SU-DHL-6 (cell line): ENCODE data around the gene ADCY2.

Experiments
- H2AFZ ChIP-seq: fragments of 200-600 bp; sonication (generic); 2 replicates; pipeline ENCODE4 v1.6.1; 2014; ENCODE audit warnings: low read depth, mild to moderate bottlenecking, moderate library complexity, mixed read lengths, antibody characterized with exemption, low read length; ENCODE audit not compliant: severe bottlenecking
- H3F3A ChIP-seq: fragments of 200-600 bp; shearing (Covaris generic); 2 replicates; pipeline ENCODE4 v1.6.0; 2016; ENCODE audit warnings: antibody characterized with exemption, mild to moderate bottlenecking; ENCODE audit not compliant: insufficient read depth
- H3K27ac ChIP-seq: fragments of 200-600 bp; sonication (generic); 2 replicates; pipeline ENCODE4 v1.5.1; 2016; ENCODE audit warnings: low read depth, mild to moderate bottlenecking, low read length, moderate library complexity, mixed read lengths
- H3K27me3 ChIP-seq: fragments of 200-600 bp; sonication (generic), shearing (Covaris generic); 2 replicates; pipeline ENCODE4 v1.6.0; 2014; ENCODE audit warnings: mild to moderate bottlenecking, low read length
- H3K36me3 ChIP-seq: fragments of 200-600 bp; sonication (generic); 2 replicates; pipeline ENCODE4 v1.6.1; 2014; ENCODE audit warnings: mild to moderate bottlenecking, low read length, mixed read lengths
- H3K4me2 ChIP-seq: fragments of 300-600, 200-600 bp; shearing (Covaris generic), sonication (generic); 2 replicates; pipeline ENCODE4 v1.6.0; 2014; ENCODE audit warnings: low read length, low read depth, mild to moderate bottlenecking; ENCODE audit not compliant: poor library complexity, severe bottlenecking
- H3K4me3 ChIP-seq: fragments of 200-600 bp; sonication (generic); 2 replicates; pipeline ENCODE4 v1.5.1; 2014; ENCODE audit warnings: antibody characterized with exemption, low read length, mild to moderate bottlenecking, mixed read lengths; ENCODE audit not compliant: insufficient read depth, poor library complexity, severe bottlenecking
- H3K79me2 ChIP-seq: fragments of 200-600 bp; sonication (generic); 2 replicates; pipeline ENCODE4 v1.6.1; 2014; ENCODE audit warnings: mild to moderate bottlenecking, low read length, moderate library complexity; ENCODE audit not compliant: insufficient read depth
- H3K9ac ChIP-seq: fragments of 200-600 bp; sonication (generic); 2 replicates; pipeline ENCODE4 v1.7.0; 2014; ENCODE audit warnings: mild to moderate bottlenecking, low read length
- H3K9me2 ChIP-seq: fragments of 200-600 bp; sonication (generic); replicated peaks from 2 replicates; pipeline ENCODE4 v1.6.1; 2014; ENCODE audit warnings: low read length; ENCODE audit not compliant: insufficient read depth
- H3K9me3 ChIP-seq: fragments of 200-600 bp; sonication (generic); 2 replicates; pipeline ENCODE4 v1.6.1; 2014; ENCODE audit warnings: low read length, mixed read lengths; ENCODE audit not compliant: insufficient read depth
- H4K20me1 ChIP-seq: fragments of 200-600 bp; sonication (generic); 2 replicates; pipeline ENCODE4 v1.6.1; 2014; ENCODE audit warnings: low read depth, mild to moderate bottlenecking, antibody characterized with exemption, low read length, moderate library complexity, mixed read lengths
- CTCF ChIP-seq: fragments of 200-600 bp; sonication (generic); IDR thresholded peaks from one replicate; pipeline ENCODE4 v1.5.1; 2017; ENCODE audit warnings: antibody characterized with exemption, mild to moderate bottlenecking, low read length, moderate library complexity; ENCODE audit not compliant: insufficient read depth, poor library complexity, severe bottlenecking
- EZH2phosphoT487 ChIP-seq: fragments of 200-600 bp; sonication (generic), shearing (Covaris generic); conservative IDR thresholded peaks from 2 replicates; pipeline ENCODE4 v1.6.1; 2018; ENCODE audit warnings: mild to moderate bottlenecking, antibody characterized with exemption, low read length, moderate library complexity, mixed read lengths

The ADCY2 gene

GRCh38 chr5:7367780-7368179 lies 28.2 kb upstream of the ADCY2 start:
- Histone ChIP-seq H3K9ac (no peak overlapping the region), H3K79me2 (no peaks in the 10 kb centered on the region), H3K36me3 (no peaks in the 10 kb centered on the region), H3K27ac (no peak overlapping the region), H4K20me1 (no peaks in the 10 kb centered on the region), H3K9me2 (no peaks in the 10 kb centered on the region), H3K4me2 (no peak overlapping the region), H3K9me3 (no peaks in the 10 kb centered on the region), H3K4me3 (no peak overlapping the region), H3F3A (no peaks in the 10 kb centered on the region), H2AFZ (no peak overlapping the region), H3K27me3 (no peaks in the 10 kb centered on the region)
- TF ChIP-seq EZH2phosphoT487, result no peak
- TF ChIP-seq CTCF, result no peak

GRCh38 chr5:7372399-7372798 lies 23.5 kb upstream of the ADCY2 start:
- Histone ChIP-seq H3K9ac (no peak overlapping the region), H3K9me3 (no peaks in the 10 kb centered on the region), H3K27me3 (no peaks in the 10 kb centered on the region), H3F3A (no peaks in the 10 kb centered on the region), H3K79me2 (no peaks in the 10 kb centered on the region), H3K27ac (no peak overlapping the region), H2AFZ (no peak overlapping the region), H3K9me2 (no peaks in the 10 kb centered on the region), H4K20me1 (no peaks in the 10 kb centered on the region), H3K4me3 (no peak overlapping the region), H3K4me2 (no peak overlapping the region), H3K36me3 (no peaks in the 10 kb centered on the region)
- TF ChIP-seq EZH2phosphoT487 (no peak), CTCF (no peak)

- no peaks in the 10 kb centered on the region for H3K9me3 ChIP-seq
- H3K9me2 ChIP-seq, result no peaks in the 10 kb centered on the region
- no peak overlapping the region for H2AFZ ChIP-seq
- no peak overlapping the region for H3K9ac ChIP-seq
- H3K79me2 ChIP-seq, result no peaks in the 10 kb centered on the region
- no peak overlapping the region for H3K4me2 ChIP-seq
- no peak overlapping the region for H3K4me3 ChIP-seq
- H3K36me3 ChIP-seq, result no peaks in the 10 kb centered on the region
- no peaks in the 10 kb centered on the region for H4K20me1 ChIP-seq
- no peaks in the 10 kb centered on the region for H3K27me3 ChIP-seq
- H3K27ac ChIP-seq, result no peak overlapping the region
- TF ChIP-seq EZH2phosphoT487, result no peak
- TF ChIP-seq CTCF, result no peak
- H3F3A ChIP-seq, result no peaks in the 10 kb centered on the region
Measured at GRCh38 chr5:7374186-7374585, 21.8 kb upstream of the ADCY2 start.

- Histone ChIP-seq H3K9me3 (no peaks in the 10 kb centered on the region), H3K79me2 (no peaks in the 10 kb centered on the region), H4K20me1 (no peaks in the 10 kb centered on the region), H3K27me3 (no peaks in the 10 kb centered on the region), H3K4me2 (no peak overlapping the region), H3K9ac (no peak overlapping the region), H3K9me2 (no peaks in the 10 kb centered on the region), H3F3A (no peaks in the 10 kb centered on the region), H3K36me3 (no peaks in the 10 kb centered on the region), H3K27ac (no peak overlapping the region), H3K4me3 (no peak overlapping the region), H2AFZ (no peak overlapping the region)
- no peak for TF ChIP-seq EZH2phosphoT487
- no peak for TF ChIP-seq CTCF
Measured at GRCh38 chr5:7375457-7375856, 20.5 kb upstream of the ADCY2 start.
